ENCODE data around the gene EIF5A.
A peak's percentile ranks its signal among the peaks of the same experiment; 100 is the strongest.

EIF5A gene

GRCh38 chr17:7306911-7307685 lies at the start of gene EIF5A:
TSS of gene EIF5A (plus strand) at chr17:7307628. CDS start at chr17:7309636, 2,008 bp downstream.
- DNase-seq (ENCODE audit: low spot score): peak; percentile 100

GRCh38 chr17:7258731-7259554 lies 48.5 kb upstream of the EIF5A start:
- DNase-seq (ENCODE audit: low spot score): no peak

- DNase-seq (ENCODE audit: low spot score): no peak
Observed at GRCh38 chr17:7259555-7259889, 47.9 kb upstream of the EIF5A start.

- DNase-seq (ENCODE audit: low spot score): no peak
Observed at GRCh38 chr17:7260151-7260550, 47.3 kb upstream of the EIF5A start.

GRCh38 chr17:7260651-7261378 lies 46.6 kb upstream of the EIF5A start:
- peak; percentile 54 for DNase-seq (ENCODE audit: low spot score)

DNA sequence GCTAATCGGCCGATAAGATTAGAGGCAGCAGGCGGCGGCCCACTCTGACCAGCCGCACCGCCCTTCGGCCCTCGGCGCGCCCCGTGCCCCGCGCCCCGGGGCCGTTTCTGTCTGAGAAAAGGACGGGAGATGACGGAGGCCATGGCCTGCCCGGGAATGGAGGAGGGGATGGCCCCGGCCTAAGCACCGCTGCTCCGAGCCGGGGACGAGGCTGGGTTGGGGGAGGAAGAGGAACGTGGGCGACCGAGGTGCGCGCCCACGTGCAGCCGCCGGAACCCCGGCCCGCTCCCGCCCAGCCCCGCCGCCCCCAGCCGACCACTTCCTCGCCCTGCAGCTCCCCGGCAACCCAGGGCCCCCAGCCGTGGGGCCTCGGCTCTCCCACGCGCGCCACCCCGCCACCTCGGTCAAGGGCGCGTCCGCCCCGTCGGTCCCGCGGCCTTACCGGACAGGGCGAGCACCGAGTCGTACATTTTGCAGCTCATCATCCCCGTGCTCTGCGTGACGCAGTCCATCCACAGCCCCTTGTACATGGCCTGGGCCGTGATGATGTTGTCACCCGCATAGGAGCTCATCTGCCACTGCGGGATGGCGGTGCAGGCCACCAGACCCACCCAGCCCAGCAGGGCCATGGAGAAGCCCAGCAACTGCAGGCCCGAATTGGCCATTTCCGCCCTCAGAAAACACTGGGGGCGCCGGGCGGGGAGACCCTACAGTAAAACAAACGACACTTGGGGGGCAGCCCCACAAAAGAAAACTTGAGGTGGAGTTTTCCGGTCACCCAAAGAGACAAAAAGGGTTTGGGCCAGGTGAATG lies 45.8 kb upstream of the EIF5A start:
- DNase-seq (ENCODE audit: low spot score): peak; percentile 41

DNA sequence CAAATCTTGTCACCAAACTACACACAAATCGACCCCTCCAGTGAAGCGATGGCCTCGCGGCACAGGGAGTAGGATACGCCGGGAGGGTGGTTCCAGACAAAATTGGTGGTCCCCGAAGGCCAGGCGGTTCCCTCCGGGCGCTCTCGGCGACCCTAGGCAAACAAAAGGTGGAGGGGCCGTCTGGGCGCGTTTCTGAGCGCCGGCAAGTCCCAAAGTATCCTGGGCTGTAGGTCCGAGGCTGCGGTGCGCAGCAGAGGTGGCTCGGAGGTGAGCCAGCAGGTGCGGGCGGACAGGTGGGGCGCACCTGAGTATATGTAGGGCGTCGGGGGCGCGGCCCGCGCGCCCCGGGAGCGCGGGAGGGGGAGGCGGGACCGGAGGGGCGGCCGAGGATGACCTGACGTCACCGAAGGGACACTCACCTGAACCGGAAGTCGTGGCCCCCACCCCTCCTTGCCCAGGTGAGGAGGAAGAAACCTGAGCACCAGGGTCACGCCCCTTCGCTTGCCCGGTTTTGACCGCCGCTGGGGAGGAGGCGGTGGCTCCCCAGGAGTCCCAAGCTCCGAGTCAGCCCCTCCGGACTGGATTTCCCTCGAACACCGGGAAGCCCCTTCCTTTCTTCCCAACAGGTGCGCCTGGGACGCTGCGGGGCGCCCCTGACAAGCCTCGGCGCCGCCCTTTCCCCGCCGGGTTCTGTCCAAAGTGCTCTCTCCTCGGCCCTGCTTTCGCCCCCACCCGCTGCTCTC lies 45.1 kb upstream of the EIF5A start, which contains the start of gene CLDN7:
Gene CLDN7 (minus strand): TSS at position 287 of the 743 bp plus-strand sequence. CDS start 435 bp downstream, outside the sequence.
- DNase-seq (ENCODE audit: low spot score): peak; percentile 26

DNA sequence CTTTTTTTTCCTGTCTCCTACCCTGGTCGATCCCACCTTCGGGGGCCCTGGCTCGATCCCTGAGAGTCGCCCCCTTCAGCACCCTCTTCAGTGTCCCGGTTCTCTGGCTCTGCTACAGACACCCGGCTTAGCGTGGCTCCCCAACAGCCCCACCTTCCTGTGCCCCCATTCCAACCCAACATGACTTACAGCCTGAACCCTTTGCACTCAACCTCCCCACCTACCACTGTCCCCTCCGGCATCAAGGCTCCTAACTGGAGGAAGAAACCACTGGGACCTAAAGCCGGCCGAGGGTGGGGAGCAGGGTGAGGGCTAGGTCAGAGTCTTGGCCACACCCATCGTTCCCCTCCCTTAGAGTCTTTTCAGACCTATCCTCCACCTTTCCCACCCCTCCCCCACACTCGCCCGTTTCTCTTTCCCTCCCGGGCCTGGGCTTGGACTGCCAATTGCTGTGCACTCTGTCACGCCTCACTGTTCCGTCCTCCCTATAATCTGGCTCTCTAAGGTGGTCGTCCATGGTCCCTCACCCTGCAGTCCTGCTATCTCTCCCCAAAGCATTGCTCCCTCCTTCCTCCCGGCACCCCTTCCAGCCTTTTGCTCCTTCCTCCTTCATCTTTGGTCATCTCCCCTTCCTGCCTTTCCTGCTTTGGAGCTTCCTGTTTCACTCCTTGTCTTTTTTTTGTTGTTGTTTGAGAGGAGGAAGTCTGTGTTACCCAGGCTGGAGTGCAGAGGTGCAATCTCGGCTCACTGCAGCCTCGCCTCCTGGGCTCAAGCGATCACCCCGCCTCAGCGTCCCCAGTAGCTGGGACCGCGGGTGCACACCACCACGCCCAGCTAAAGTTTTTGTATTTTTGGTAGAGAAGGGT lies 44.3 kb upstream of the EIF5A start:
- DNase-seq (ENCODE audit: low spot score): peak; percentile 30

- no peak for DNase-seq (ENCODE audit: low spot score)
Observed at GRCh38 chr17:7263801-7264078, 43.7 kb upstream of the EIF5A start.

DNA sequence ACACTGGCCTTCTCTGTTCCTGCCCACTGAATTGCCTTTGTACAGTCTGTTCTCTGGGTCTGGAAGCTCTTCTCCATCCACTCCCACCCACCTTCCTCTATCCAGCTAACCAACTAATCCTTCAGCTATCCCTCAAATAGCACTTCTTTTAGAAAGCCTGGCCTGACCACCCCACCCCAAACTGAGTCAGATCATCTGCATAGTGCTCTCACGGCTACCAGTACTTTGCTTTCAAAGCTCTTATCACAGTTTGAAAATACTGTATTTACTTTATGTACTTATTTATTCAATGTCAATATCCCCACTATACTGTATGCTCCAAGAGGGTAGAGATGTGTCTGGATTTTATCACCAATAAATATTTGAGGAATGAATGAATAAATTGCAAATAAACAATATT lies 40.6 kb upstream of the EIF5A start:
- DNase-seq (ENCODE audit: low spot score): peak; percentile 35

DNA sequence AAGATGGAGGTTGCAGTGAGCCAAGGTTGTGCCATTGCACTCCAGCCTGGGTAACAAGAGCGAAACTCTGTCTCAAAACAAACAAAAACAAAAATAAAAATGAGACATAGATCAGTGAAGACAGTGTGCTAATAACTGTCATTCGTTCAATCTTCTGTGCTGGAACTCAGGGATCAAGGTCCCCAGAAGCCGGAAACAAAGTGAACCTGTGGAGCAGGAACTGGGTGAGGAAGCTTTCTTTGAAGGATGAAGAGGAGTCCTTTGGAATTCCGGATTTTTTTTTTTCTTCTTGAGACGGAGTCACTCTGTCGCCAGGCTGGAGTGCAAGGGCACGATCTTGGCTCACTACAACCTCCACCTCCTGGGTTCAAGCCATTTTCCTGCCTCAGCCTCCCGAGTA lies 28.0 kb upstream of the EIF5A start:
- no peak for DNase-seq (ENCODE audit: low spot score)

DNA sequence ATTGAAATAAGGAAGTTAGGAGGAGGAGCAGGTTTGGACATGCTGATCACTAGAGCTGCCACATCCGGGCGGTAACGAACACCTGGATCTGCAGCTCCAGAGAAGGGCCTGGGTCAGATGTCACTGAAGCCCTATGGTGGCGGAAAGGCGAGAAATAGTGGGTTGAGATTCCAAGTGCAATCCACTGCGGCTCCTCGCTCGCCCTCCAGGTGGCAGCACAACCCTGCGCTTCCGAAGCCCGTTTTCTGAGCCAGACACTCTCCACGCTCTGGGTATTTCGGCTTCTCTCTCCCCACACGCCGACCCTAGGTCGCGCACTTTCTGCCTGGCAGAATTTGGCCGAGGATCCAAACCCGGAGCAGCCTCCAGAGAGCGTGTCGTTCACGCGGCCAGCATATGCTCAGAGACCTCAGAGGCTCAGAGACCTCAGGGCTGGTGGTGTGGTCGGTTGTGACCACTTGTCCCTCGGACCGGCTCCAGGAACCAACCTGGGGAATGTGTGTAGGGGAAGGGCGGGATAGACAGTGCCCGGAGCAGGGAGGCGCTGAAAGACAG lies 26.8 kb upstream of the EIF5A start:
- peak; percentile 88 for DNase-seq (ENCODE audit: low spot score)

- peak; percentile 99 for DNase-seq (ENCODE audit: low spot score)
Observed at GRCh38 chr17:7281074-7281952, 26.1 kb upstream of the EIF5A start, which contains the start of gene SLC2A4. TSS of gene SLC2A4 (plus strand) at chr17:7281718. CDS start at chr17:7281935, 217 bp downstream.

- no peak for DNase-seq (ENCODE audit: low spot score)
Observed at GRCh38 chr17:7281953-7282751, 25.3 kb upstream of the EIF5A start.

- DNase-seq (ENCODE audit: low spot score): no peak
Observed at GRCh38 chr17:7282752-7283321, 24.6 kb upstream of the EIF5A start.

DNA sequence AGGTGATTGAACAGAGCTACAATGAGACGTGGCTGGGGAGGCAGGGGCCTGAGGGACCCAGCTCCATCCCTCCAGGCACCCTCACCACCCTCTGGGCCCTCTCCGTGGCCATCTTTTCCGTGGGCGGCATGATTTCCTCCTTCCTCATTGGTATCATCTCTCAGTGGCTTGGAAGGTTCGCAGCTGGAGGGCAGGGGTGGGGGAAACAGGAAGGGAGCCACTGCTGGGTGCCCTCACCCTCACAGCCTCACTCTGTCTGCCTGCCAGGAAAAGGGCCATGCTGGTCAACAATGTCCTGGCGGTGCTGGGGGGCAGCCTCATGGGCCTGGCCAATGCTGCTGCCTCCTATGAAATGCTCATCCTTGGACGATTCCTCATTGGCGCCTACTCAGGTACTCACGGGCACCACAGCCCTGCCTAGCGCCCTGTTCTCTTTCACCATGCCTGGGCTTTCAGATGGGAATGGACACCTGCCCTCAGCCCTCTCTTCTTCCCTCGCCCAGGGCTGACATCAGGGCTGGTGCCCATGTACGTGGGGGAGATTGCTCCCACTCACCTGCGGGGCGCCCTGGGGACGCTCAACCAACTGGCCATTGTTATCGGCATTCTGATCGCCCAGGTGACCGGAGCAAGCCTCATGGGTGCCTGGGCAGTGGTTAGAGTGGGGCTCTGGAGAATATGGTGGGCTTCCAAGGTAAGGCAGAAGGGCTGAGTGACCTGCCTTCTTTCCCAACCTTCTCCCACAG lies 23.8 kb upstream of the EIF5A start:
- DNase-seq (ENCODE audit: low spot score): no peak

GRCh38 chr17:7284911-7285310 lies 22.5 kb upstream of the EIF5A start:
- DNase-seq (ENCODE audit: low spot score): no peak
